ENCODE results near the gene MYOM3. TPM values are rescaled to one million over a fixed set of nuclear protein-coding genes. Genes with fewer than 3 reads are reported as not detected.

The MYOM3 gene
- total and polyA plus RNA-seq, 2 of the 13 experiments (the other 11 are each of a cell fraction or from before 2014, with no cell fraction given), result 5.8 to 15.3 TPM

GRCh38 chr1:24130385-24130784, 18.4 kb upstream of the MYOM3 start:
- ChIA-PET POLR2A (no interaction called here), CTCF (ENCODE audit: low intra/inter-chr PET ratio, low total read pairs) (no interaction called here)
- FAIRE-seq, result no peak
- no peak for TF ChIP-seq ZNF431 (CRISPR knock-in tag; IDR thresholded peaks at IDR 0.05; ENCODE audit: borderline replicate concordance, low read depth)
- TF ChIP-seq MTF2 (CRISPR knock-in tag; IDR thresholded peaks at IDR 0.05; ENCODE audit: borderline replicate concordance), result no peak
- TF ChIP-seq NFE2L2 (IDR thresholded peaks at IDR 0.05; ENCODE audit: low read length), result no peak
- TF ChIP-seq TBX2 (CRISPR knock-in tag; IDR thresholded peaks at IDR 0.05; ENCODE audit: borderline replicate concordance), result no peak
- TF ChIP-seq HMGXB3 (CRISPR knock-in tag; IDR thresholded peaks at IDR 0.05; ENCODE audit: borderline replicate concordance), result no peak
- no peak for TF ChIP-seq ZBTB39 (CRISPR knock-in tag; IDR thresholded peaks at IDR 0.05)
- no peak for TF ChIP-seq FOXK1 (CRISPR knock-in tag; IDR thresholded peaks at IDR 0.05; ENCODE audit: borderline replicate concordance, low read depth)
- no peak for TF ChIP-seq RBFOX2 (IDR thresholded peaks at IDR 0.05; ENCODE audit: low read depth, low read length)
- no peak for TF ChIP-seq TP53 (CRISPR knock-in tag; conservative IDR thresholded peaks at IDR 0.05)
- TF ChIP-seq NPAS2 (CRISPR knock-in tag; IDR thresholded peaks at IDR 0.05; ENCODE audit: borderline replicate concordance), result no peak
- TF ChIP-seq HMGA1 (CRISPR knock-in tag; conservative IDR thresholded peaks at IDR 0.05), result no peak
- no peak for TF ChIP-seq PREB (CRISPR knock-in tag; IDR thresholded peaks at IDR 0.05)
- TF ChIP-seq NFIB (CRISPR knock-in tag; IDR thresholded peaks at IDR 0.05; ENCODE audit: borderline replicate concordance), result no peak
- TF ChIP-seq KAT7 (CRISPR knock-in tag; IDR thresholded peaks at IDR 0.05; ENCODE audit: borderline replicate concordance), result no peak
- no peak for TF ChIP-seq AKAP8 (CRISPR knock-in tag; IDR thresholded peaks at IDR 0.05)
- no peak for TF ChIP-seq ZNF292 (CRISPR knock-in tag; IDR thresholded peaks at IDR 0.05; ENCODE audit: borderline replicate concordance, low read depth)
- TF ChIP-seq ZSCAN12 (CRISPR knock-in tag; IDR thresholded peaks at IDR 0.05), result no peak
- no peak for TF ChIP-seq SAFB2 (CRISPR knock-in tag; IDR thresholded peaks at IDR 0.05; ENCODE audit: borderline replicate concordance, low read depth)
- Histone ChIP-seq H3K9me3 (ENCODE audit: low read length) (no peaks in the 10 kb centered on the region), H3K27ac (ENCODE audit: extremely low read length, insufficient read depth, low read length) (no peak overlapping the region), H3K4me2 (ENCODE audit: low read depth, low read length) (no peak overlapping the region), H3K79me2 (ENCODE audit: insufficient read depth, low read length) (no peaks in the 10 kb centered on the region), H3K9ac (ENCODE audit: insufficient read depth, low read depth, low read length) (no peak overlapping the region), H3K4me3 (replicated peaks in 1 of 3; ENCODE audit: insufficient read depth in 1 of 3, low read depth in 2 of 3, low read length in 3 of 3) (no peak overlapping the region), H3K27me3 (ENCODE audit: control insufficient read depth in 1 of 2, insufficient read depth in 2 of 2, low read length in 2 of 2) (no peaks in the 10 kb centered on the region), H3K36me3 (replicated peaks in 1 of 2; ENCODE audit: control insufficient read depth in 1 of 2, insufficient read depth in 2 of 2, low read length in 2 of 2) (peaks cover 0 to 28% of the 10 kb centered on the region in 2 experiments; a peak in 4 of 5 replicates), H4K20me1 (ENCODE audit: insufficient read depth, low read length) (no peaks in the 10 kb centered on the region), H3K4me1 (ENCODE audit: insufficient read depth, low read length) (no peaks in the 10 kb centered on the region), H2AFZ (ENCODE audit: low read length) (no peak overlapping the region)
- ATAC-seq, result no peak
- in situ Hi-C loops (cut with HindIII; ENCODE audit: extremely low pct_ligation_motif_present, low pct_unique_long_range_greater_than_20kb), result no loop called here
- DNase-seq (ENCODE audit: low spot score), result no peak
- WGBS (ENCODE audit: low lambda C conversion rate), result 96% methylated on average over 3 of the region's 3 CpGs
- intact Hi-C loops (cut with micrococcal nuclease; ENCODE audit: unreplicated experiment), result no loop called here
- BruUV-seq (replicated peaks), result no TSS peak

Data from HepG2 (cell line).